SJSA1 (cell line): ENCODE measurements around the gene RAD51B. TPM values are rescaled to one million over a fixed set of nuclear protein-coding genes. Genes with fewer than 3 reads are reported as not detected.
A peak's percentile ranks its signal among the peaks of the same experiment; 100 is the strongest.

Source experiments
- DNase-seq, 2 experiments: peaks; one replicate each; pipeline ENCODE4 v3.0.0-alpha.2; 2015 to 2020; ENCODE audit warnings: low spot score in 2 of 2, low read depth in 1 of 2
- H3K27ac ChIP-seq: fragments of 250-450 bp; sonication (Bioruptor Pico); 2 replicates; pipeline ENCODE4 v1.5.1; 2020; ENCODE audit warnings: mild to moderate bottlenecking, moderate library complexity
- H3K27me3 ChIP-seq: fragments of 250-450 bp; sonication (Bioruptor Pico); replicated peaks from 2 replicates; pipeline ENCODE4 v1.5.1; 2020; ENCODE audit warnings: mild to moderate bottlenecking, moderate library complexity
- H3K36me3 ChIP-seq: fragments of 250-450 bp; sonication (Bioruptor Pico); 2 replicates; pipeline ENCODE4 v1.5.1; 2020; ENCODE audit warnings: mild to moderate bottlenecking
- H3K4me1 ChIP-seq: fragments of 250-450 bp; sonication (Bioruptor Pico); replicated peaks from 2 replicates; pipeline ENCODE4 v1.6.1; 2021; ENCODE audit warnings: mild to moderate bottlenecking
- H3K4me3 ChIP-seq: fragments of 250-450 bp; sonication (Bioruptor Pico); 2 replicates; pipeline ENCODE4 v1.5.1; 2020; ENCODE audit warnings: mild to moderate bottlenecking
- H3K9me3 ChIP-seq: fragments of 250-450 bp; sonication (Bioruptor Pico); replicated peaks from 2 replicates; pipeline ENCODE4 v1.5.1; 2020; ENCODE audit warnings: mild to moderate bottlenecking
- total RNA-seq: library from RNA; depleted of rRNA; stranded (reverse); fragments of >200 nt; shearing (Covaris generic); gene quantifications from 2 replicates; pipeline ENCODE4 v1.2.3, GENCODE V29; 2014

The RAD51B gene
- total RNA-seq, 1 experiment from 2014 or later = 4.7 TPM

DNA sequence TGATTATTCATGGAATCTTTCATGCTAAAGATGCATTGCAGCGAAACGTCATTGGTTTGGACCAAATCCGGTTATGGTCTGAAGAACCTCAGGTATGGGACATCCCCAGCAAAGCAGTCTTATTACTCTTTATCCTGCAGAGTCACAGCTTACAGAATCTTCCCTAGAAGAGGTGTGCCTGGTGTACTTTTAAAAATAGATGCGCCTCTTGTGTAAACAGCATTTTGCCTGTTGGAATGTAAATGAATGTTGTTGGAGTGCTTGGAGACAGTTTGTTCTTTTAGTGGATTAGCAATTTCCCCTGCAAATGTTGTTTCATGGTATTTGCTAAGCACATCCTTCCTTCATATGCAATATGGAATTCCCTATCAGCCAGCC lies 730.7 kb downstream of the RAD51B start:
- H3K4me3 ChIP-seq = no peak overlapping the region
- peaks cover 51% of the 10 kb centered on the region for H3K4me1 ChIP-seq
- H3K9me3 ChIP-seq = no peaks in the 10 kb centered on the region
- H3K27ac ChIP-seq = peak overlapping the region; percentile 20
- H3K36me3 ChIP-seq = no peaks in the 10 kb centered on the region
- H3K27me3 ChIP-seq = no peaks in the 10 kb centered on the region
- DNase-seq = peak in 1 of 2 experiments; percentile 10

DNA sequence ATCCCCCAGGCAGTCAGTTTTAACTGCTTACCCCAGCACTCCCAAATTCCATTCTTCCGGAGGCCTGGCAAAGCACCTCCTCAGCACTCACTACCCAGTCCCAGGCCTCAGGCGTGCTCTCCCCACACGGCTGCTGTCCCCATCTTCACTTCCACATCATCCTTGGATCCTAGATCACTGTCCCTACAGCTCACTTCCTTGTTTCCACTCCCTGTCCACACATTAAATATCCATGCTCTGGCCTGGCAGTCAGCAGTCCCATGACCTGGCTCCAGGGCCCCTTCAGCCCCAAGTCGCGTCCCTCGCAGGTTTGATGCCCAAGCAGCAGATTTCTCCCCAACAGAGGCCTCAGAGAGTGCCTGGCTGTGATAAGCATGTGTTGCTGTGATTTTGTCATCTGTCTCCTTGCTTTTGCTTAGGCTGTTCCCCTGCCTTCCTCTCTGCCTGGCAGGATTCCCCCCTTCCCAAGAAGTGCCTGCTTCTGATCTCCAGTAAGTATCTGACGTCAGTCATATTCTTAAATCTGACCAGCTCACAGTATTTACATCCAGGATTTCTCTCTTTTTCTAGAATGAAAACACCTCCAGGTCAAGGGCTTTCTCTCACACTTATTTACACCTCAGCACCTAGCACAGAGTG lies 731.6 kb downstream of the RAD51B start:
- H3K4me3 ChIP-seq = no peak overlapping the region
- no peaks in the 10 kb centered on the region for H3K27me3 ChIP-seq
- no peak for DNase-seq
- peaks cover 51% of the 10 kb centered on the region for H3K4me1 ChIP-seq
- no peaks in the 10 kb centered on the region for H3K9me3 ChIP-seq
- no peak overlapping the region for H3K27ac ChIP-seq
- H3K36me3 ChIP-seq = no peaks in the 10 kb centered on the region

DNA sequence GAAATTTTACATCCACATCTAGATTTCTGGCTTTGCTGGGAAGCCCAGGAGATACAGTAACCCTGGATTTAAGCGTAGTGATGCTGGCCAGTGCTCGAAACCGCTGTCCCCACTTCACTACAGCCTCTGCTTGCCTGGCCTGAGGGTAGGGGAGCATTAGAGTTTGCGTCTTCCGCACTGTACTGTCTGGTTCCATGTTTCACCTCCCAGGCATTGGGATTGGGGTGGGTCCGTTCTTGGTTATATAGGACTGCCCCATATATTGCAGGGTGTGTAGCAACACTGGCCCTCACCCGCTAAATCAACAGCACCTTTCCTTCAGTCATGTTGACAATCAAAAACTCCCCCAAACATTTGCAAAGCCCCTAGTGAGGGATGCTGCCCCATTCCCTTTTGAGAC lies 732.5 kb downstream of the RAD51B start:
- DNase-seq = no peak
- Histone ChIP-seq H3K27ac (no peak overlapping the region), H3K9me3 (no peaks in the 10 kb centered on the region), H3K36me3 (no peaks in the 10 kb centered on the region), H3K27me3 (no peaks in the 10 kb centered on the region), H3K4me3 (no peak overlapping the region), H3K4me1 (peaks cover 42% of the 10 kb centered on the region)

DNA sequence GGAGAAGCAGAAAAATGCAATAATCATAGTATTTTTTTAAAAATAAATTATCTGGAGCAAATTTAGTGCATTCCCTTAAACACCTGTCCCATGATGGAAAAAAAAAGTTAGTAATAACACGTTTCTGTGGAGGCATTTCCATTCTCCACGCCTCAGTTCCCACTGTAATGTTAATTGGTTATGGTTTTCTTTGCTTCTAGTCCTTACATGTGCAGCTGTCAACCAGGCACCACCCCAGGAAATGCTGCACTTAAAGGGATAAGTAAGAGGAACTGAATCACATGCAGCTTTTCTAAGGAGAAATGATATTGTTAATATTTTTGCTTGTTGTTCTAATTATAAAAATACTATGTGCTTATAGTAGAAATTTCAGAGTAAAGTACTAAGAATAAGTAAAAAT lies 733.0 kb downstream of the RAD51B start:
- Histone ChIP-seq H3K27me3 (no peaks in the 10 kb centered on the region), H3K36me3 (no peaks in the 10 kb centered on the region), H3K9me3 (no peaks in the 10 kb centered on the region), H3K4me3 (no peak overlapping the region), H3K27ac (no peak overlapping the region), H3K4me1 (peaks cover 37% of the 10 kb centered on the region)
- DNase-seq = no peak

DNA sequence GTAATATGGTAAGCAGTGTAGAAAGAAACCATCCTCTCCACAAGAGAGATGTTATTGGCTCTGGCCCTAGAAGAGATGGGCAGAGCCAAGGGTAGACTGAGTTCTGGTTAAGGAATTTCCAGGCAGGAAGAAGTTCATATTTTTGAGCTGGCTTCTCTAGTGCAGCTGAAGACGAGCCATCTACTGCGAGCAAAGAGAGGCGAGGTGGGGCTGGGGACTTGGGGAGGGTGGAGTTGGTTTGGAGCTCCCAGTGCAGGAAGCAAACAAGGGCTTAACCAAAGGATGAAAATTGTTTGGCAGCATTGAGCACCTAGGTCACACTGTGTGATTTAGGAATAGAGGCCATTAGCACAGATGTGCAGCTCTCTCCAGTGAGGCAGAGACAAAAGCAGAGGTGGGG lies 733.7 kb downstream of the RAD51B start:
- Histone ChIP-seq H3K27ac (no peak overlapping the region), H3K9me3 (no peaks in the 10 kb centered on the region), H3K4me3 (no peak overlapping the region), H3K27me3 (no peaks in the 10 kb centered on the region), H3K4me1 (peaks cover 30% of the 10 kb centered on the region), H3K36me3 (no peaks in the 10 kb centered on the region)
- DNase-seq = no peak

DNA sequence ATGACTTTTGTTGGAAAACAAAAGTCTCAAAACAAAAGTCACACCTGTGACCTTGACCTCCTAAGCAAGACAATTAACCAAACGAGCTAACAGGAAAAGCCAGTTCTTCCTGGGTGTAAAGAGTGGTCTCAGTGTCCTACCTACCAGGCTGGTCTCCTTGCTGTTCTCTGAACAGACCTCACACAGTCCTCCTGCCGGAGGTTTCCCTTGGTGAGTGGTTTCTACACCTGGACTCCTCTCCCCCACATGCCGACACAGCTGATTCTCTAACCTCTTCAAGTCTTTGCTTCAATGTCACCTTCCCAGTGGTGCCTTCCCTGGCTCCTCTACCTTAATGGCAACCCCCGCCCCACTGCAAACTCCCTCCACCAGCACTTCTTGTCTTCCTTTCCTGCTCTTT lies 734.7 kb downstream of the RAD51B start:
- Histone ChIP-seq H3K27ac (no peak overlapping the region), H3K4me3 (no peak overlapping the region), H3K36me3 (no peaks in the 10 kb centered on the region), H3K4me1 (peaks cover 21% of the 10 kb centered on the region), H3K27me3 (no peaks in the 10 kb centered on the region), H3K9me3 (no peaks in the 10 kb centered on the region)
- DNase-seq = no peak

DNA sequence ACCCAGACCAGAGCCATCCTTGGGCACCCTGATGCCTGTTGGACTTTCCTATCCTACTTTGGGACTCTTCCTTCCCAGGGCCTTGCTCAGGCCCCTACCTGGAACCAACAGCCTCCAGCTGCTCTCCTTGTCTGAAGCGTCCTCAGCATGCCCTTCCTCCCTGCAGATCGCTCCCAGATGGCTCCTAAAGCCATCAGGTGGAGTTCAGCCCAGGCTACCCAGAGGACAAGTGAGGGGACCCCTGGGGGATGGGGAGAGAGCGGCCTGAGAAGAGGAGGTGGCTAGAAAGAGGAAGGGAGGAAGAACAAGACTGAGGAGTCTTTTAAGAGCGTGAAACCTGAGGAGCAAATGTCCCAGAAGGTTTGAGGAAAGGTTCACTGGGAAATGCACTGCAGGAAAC lies 736.7 kb downstream of the RAD51B start:
- DNase-seq = no peak
- H3K9me3 ChIP-seq = no peaks in the 10 kb centered on the region
- no peaks in the 10 kb centered on the region for H3K27me3 ChIP-seq
- no peaks in the 10 kb centered on the region for H3K36me3 ChIP-seq
- no peak overlapping the region for H3K4me3 ChIP-seq
- no peak overlapping the region for H3K27ac ChIP-seq
- peaks cover 5% of the 10 kb centered on the region; the same call in 1 of the 2 replicates for H3K4me1 ChIP-seq

DNA sequence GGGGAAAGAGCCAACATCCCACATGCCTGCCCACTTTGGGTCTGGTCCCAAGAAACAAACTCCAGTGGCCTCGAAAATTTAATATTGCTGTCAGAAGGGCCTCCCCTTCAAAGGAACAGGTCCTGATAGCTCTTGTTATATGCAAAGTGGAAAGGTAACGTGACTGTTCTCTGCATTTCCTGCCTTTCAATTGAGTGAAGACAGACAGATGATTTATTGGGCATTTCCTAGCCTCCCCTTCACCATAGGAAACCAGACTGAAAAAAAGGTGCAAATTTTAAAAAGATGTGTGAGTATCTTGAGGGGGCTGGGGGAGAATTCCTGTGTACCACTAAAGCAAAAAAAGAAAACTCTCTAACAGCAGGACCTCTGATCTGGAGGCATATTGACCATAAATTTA lies 738.1 kb downstream of the RAD51B start:
- Histone ChIP-seq H3K9me3 (no peaks in the 10 kb centered on the region), H3K4me1 (peaks cover 5% of the 10 kb centered on the region; the same call in 1 of the 2 replicates), H3K36me3 (no peaks in the 10 kb centered on the region), H3K27me3 (no peaks in the 10 kb centered on the region), H3K4me3 (no peak overlapping the region), H3K27ac (no peak overlapping the region)
- DNase-seq = no peak

DNA sequence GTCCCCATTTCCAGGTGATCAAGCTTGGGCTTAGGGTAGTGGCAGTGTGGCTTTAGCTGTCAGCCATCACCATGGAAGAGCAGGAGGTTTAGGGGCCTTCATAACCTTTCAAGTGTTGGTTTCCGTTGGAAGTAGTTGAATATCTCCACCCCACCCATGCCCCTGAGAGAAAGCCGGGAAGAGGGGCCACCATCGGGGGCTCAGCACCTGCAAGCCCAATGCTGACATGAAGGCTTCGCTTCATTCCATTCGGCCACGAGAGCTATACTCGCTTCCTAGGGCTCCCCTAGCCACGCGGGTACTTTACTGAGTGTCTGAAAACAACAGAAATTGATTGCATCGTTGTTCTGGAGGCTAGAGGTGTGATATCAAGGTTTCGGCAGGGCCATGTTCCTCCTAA lies 738.5 kb downstream of the RAD51B start:
- Histone ChIP-seq H3K27ac (no peak overlapping the region), H3K4me1 (peaks cover 5% of the 10 kb centered on the region; the same call in 1 of the 2 replicates), H3K27me3 (no peaks in the 10 kb centered on the region), H3K36me3 (no peaks in the 10 kb centered on the region), H3K4me3 (no peak overlapping the region), H3K9me3 (no peaks in the 10 kb centered on the region)
- DNase-seq = no peak

DNA sequence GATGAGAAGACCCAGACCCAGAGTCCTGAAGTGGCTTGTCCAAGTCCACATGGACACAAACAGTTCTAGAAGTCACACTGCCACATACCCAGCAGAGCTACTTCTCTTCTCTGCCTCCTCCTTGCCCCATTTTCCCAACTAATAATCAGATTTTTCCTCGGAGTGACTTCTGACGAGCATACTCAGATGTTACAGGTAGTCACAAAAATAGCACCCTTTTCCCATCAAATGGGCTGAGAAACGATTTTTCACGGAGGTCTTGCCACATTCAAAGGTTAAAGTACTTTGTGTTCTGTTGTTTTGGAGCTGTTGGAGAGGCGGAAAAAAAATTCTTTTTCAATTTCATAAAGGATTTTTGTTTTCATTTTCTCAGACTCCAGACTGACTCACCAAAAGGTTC lies 740.4 kb downstream of the RAD51B start:
- peaks cover 4% of the 10 kb centered on the region; the same call in 1 of the 2 replicates for H3K4me1 ChIP-seq

DNA sequence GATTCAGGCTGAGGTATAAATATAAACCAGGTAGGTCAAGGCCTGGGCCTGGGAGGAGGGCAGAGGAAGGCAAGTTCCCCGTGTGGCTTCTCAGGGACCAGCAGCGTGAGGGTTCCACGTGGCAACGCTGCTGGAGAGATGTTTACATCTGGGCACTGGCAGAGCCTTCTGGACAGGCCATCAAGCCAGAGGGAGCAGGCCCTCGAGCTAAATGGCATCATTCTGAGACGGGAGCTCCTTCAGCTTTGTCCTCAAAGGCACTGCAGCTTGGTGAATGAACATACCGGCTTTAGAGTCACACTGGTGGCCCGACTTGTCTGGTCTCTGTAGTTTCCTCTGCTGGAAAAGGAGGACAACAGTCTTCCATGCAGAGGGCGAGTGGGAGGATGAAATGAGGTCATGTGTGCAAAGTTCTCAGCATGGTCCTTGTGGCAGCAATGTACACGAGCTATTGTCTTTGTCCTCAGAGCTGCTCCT lies 742.0 kb downstream of the RAD51B start:
- no peaks in the 10 kb centered on the region for H3K4me1 ChIP-seq
- no peak for DNase-seq
- no peaks in the 10 kb centered on the region for H3K36me3 ChIP-seq
- no peaks in the 10 kb centered on the region for H3K27me3 ChIP-seq
- H3K9me3 ChIP-seq = no peaks in the 10 kb centered on the region
- no peak overlapping the region for H3K4me3 ChIP-seq
- no peak overlapping the region for H3K27ac ChIP-seq

More for the DNA sequence above, 740.4 kb downstream of the RAD51B start:
- Histone ChIP-seq H3K36me3 (no peaks in the 10 kb centered on the region), H3K9me3 (no peaks in the 10 kb centered on the region), H3K4me3 (no peak overlapping the region), H3K27me3 (no peaks in the 10 kb centered on the region), H3K27ac (no peak overlapping the region)
- no peak for DNase-seq

DNA sequence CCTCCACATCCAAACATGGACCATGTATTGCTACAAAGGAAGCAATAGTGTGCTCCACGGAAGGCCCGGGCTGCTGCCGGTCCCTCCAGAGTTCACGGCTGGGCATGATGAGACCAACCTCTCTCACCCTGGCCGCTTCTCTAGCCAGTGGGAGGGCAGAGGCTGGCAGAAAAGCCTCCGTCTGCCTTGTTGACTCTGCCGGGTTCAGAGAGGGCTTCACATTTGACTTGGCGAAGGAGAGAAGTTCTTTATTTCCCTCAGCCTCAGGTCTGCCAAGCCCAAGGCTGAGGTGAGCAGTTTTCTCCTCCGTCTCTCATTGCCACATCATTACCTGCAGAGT lies 743.3 kb downstream of the RAD51B start:
- Histone ChIP-seq H3K36me3 (no peaks in the 10 kb centered on the region), H3K4me1 (no peaks in the 10 kb centered on the region), H3K27me3 (no peaks in the 10 kb centered on the region), H3K9me3 (no peaks in the 10 kb centered on the region), H3K27ac (no peak overlapping the region), H3K4me3 (no peak overlapping the region)
- no peak for DNase-seq

DNA sequence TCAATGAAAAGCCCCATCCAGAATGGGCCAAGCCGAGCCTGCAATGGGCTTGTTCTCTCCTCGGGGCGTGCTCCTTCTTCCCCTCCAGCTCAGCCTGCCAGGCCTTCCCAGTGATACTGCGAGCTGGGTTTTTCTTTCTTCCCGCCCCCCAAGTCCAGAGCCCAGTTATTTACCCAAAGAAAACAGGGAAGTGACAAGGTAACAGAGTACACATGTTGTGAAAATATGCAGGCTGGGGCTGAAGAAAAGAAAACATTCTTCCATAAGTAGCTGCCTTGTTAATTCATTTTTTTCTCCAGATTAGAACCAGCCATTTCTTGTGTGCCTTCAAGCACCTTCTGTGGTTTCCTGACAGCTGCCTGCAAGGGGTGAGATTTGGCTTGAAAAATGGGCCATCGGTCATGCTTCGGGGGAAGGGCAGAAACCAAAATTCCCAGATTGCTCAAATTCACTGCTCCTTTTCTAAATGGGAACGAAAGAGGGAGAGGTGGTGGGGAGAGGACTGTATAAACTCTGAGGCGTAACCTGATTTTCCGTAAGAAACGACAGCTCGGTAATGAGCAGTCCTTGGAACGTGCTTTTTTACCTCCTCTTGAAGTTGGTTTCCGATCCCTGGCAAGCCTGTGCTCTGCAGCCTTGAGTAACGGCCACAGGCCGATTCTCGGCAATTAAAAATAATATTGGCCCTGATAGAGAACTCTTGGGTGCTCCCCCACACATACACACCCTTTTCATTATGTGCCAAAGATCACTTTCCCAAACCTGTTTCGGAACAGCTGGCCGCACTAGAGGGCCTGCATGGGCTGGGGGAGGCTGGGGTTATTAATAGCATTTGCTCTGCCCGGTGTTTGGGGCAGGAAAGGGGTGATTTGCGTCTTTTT lies 743.9 kb downstream of the RAD51B start:
- Histone ChIP-seq H3K4me3 (no peak overlapping the region), H3K4me1 (no peaks in the 10 kb centered on the region), H3K27ac (no peak overlapping the region), H3K36me3 (no peaks in the 10 kb centered on the region), H3K9me3 (no peaks in the 10 kb centered on the region), H3K27me3 (no peaks in the 10 kb centered on the region)
- DNase-seq = no peak

DNA sequence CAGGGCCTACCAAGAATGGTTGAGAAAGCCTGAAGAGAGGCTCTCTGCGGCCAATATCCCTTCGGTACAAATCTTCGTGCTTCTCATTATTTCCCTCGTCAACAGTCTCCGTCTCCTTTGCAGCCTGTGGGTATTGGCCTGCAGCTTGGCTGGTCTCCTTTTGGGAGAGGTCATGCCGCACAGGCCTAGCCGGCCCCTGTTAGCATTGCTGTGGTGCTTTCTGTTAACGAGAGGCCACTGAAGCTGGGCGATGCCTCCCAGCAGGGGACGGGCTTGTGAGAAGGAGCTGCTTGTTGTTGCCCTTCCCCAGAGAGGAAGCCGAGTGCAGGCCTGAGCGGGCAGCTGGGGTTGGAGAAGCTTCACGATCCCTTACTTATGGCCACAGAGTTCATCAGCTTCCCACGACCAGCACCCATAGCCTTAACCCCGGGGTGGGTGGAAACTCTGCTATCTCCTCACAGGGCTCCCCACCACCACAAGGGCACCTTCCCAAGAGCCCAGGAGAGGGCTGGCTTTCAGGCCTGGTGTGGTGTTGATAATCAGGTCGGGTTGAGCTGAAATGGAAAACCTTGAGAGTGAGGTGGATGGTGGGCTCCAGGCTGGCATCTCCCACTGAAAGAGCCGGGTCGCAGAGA lies 744.7 kb downstream of the RAD51B start:
- no peaks in the 10 kb centered on the region for H3K36me3 ChIP-seq
- no peaks in the 10 kb centered on the region for H3K27me3 ChIP-seq
- no peaks in the 10 kb centered on the region for H3K9me3 ChIP-seq
- H3K4me1 ChIP-seq = no peaks in the 10 kb centered on the region
- no peak overlapping the region for H3K27ac ChIP-seq
- H3K4me3 ChIP-seq = no peak overlapping the region
- no peak for DNase-seq
